H9 (cell line): ENCODE measurements around the gene PHLDA3. TPM values are rescaled to one million over a fixed set of nuclear protein-coding genes. Genes with fewer than 3 reads are reported as not detected.
"Not testable (repeated sequence)": the region's sequence is repeated elsewhere in the genome, so short reads cannot be mapped to it uniquely, and the experiment has no call there.

Experiments
- DNase-seq: peaks from one replicate; pipeline ENCODE4 v3.0.0-alpha.2; 2017
- H2AFZ ChIP-seq: one replicate; pipeline ENCODE4 v1.6.1; 2013; ENCODE audit warnings: mild to moderate bottlenecking, low read length, control low read depth, moderate library complexity
- H2AK5ac ChIP-seq: 2 replicates; pipeline ENCODE4 v1.6.1; 2013; ENCODE audit warnings: low read length, control low read depth, mixed read lengths; ENCODE audit not compliant: insufficient read length
- H2BK120ac ChIP-seq: one replicate; pipeline ENCODE4 v1.6.1; 2013; ENCODE audit warnings: low read depth, mild to moderate bottlenecking, low read length, control low read depth, inconsistent platforms; ENCODE audit not compliant: poor library complexity, severe bottlenecking
- H2BK12ac ChIP-seq: 2 replicates; pipeline ENCODE4 v1.6.1; 2013; ENCODE audit warnings: low read length, control low read depth, mixed read lengths, low read depth; ENCODE audit not compliant: insufficient read length
- H2BK15ac ChIP-seq: 2 replicates; pipeline ENCODE4 v1.6.1; 2013; ENCODE audit warnings: low read depth, low read length, control low read depth
- H2BK20ac ChIP-seq: one replicate; pipeline ENCODE4 v1.6.1; 2013; ENCODE audit warnings: low read depth, mild to moderate bottlenecking, low read length, control low read depth, inconsistent platforms; ENCODE audit not compliant: poor library complexity, severe bottlenecking
- H2BK5ac ChIP-seq: 2 replicates; pipeline ENCODE4 v1.6.1; 2013; ENCODE audit warnings: low read length, control low read depth, mixed read lengths; ENCODE audit not compliant: insufficient read length
- H3K14ac ChIP-seq: 2 replicates; pipeline ENCODE4 v1.6.1; 2013; ENCODE audit warnings: low read length, control low read depth; ENCODE audit not compliant: insufficient read depth
- H3K18ac ChIP-seq: 2 replicates; pipeline ENCODE4 v1.6.1; 2013; ENCODE audit warnings: low read depth, mild to moderate bottlenecking, mixed read lengths, low read length, control low read depth; ENCODE audit not compliant: insufficient read length
- H3K23ac ChIP-seq: 2 replicates; pipeline ENCODE4 v1.6.1; 2013; ENCODE audit warnings: low read length, control low read depth, mixed read lengths, low read depth; ENCODE audit not compliant: insufficient read length
- H3K23me2 ChIP-seq: 2 replicates; pipeline ENCODE4 v1.6.1; 2013; ENCODE audit warnings: low read depth, mild to moderate bottlenecking, mixed read lengths, low read length, control low read depth; ENCODE audit not compliant: insufficient read length, poor library complexity, severe bottlenecking
- H3K27ac ChIP-seq: 2 replicates; pipeline ENCODE4 v1.5.1; 2013; ENCODE audit warnings: low read length, control low read depth, mixed read lengths, low read depth; ENCODE audit not compliant: insufficient read length
- H3K27me3 ChIP-seq: 2 replicates; pipeline ENCODE4 v1.6.1; 2013; ENCODE audit warnings: low read length, control low read depth, inconsistent platforms; ENCODE audit not compliant: insufficient read depth
- H3K4ac ChIP-seq: 2 replicates; pipeline ENCODE4 v1.6.1; 2013; ENCODE audit warnings: low read depth, mild to moderate bottlenecking, control low read depth, inconsistent platforms, low read length, moderate library complexity
- H3K4me1 ChIP-seq: 2 replicates; pipeline ENCODE4 v1.6.1; 2013; ENCODE audit warnings: low read length, control low read depth, inconsistent platforms; ENCODE audit not compliant: insufficient read depth
- H3K4me2 ChIP-seq: 2 replicates; pipeline ENCODE4 v1.6.1; 2013; ENCODE audit warnings: low read length, control low read depth, mixed read lengths; ENCODE audit not compliant: insufficient read length, insufficient read depth
- H3K56ac ChIP-seq: 2 replicates; pipeline ENCODE4 v1.6.1; 2013; ENCODE audit warnings: low read depth, mild to moderate bottlenecking, mixed read lengths, low read length, control low read depth; ENCODE audit not compliant: insufficient read length
- H3K79me1 ChIP-seq: 2 replicates; pipeline ENCODE4 v1.6.1; 2013; ENCODE audit warnings: low read depth, mild to moderate bottlenecking, moderate library complexity, low read length, control low read depth, inconsistent platforms; ENCODE audit not compliant: insufficient read depth, poor library complexity, severe bottlenecking
- H3K79me2 ChIP-seq: 2 replicates; pipeline ENCODE4 v1.6.1; 2013; ENCODE audit warnings: low read length, control low read depth, inconsistent platforms; ENCODE audit not compliant: insufficient read depth
- H3K9ac ChIP-seq: 2 replicates; pipeline ENCODE4 v1.6.1; 2013; ENCODE audit warnings: low read length, control low read depth, mixed read lengths; ENCODE audit not compliant: insufficient read length; ENCODE audit errors: extremely low read depth
- H3K9me3 ChIP-seq: one replicate; pipeline ENCODE4 v1.6.1; 2013; ENCODE audit warnings: low read depth, low read length, inconsistent platforms; ENCODE audit not compliant: control insufficient read depth
- H3T11ph ChIP-seq: one replicate; pipeline ENCODE4 v1.6.1; 2013; ENCODE audit warnings: mild to moderate bottlenecking, low read length, control low read depth, inconsistent platforms
- H4K20me1 ChIP-seq: one replicate; pipeline ENCODE4 v1.6.1; 2013; ENCODE audit not compliant: control insufficient read depth, insufficient read length, insufficient read depth
- H4K5ac ChIP-seq: 2 replicates; pipeline ENCODE4 v1.6.1; 2013; ENCODE audit warnings: low read depth, mild to moderate bottlenecking, mixed read lengths, low read length, control low read depth; ENCODE audit not compliant: insufficient read length
- H4K8ac ChIP-seq: replicated peaks from 2 replicates; pipeline ENCODE4 v1.6.1; 2013; ENCODE audit warnings: low read length, control low read depth, mixed read lengths, low read depth; ENCODE audit not compliant: insufficient read length
- H4K91ac ChIP-seq: 2 replicates; pipeline ENCODE4 v1.6.1; 2013; ENCODE audit warnings: low read depth, mild to moderate bottlenecking, moderate library complexity, mixed read lengths, low read length, control low read depth; ENCODE audit not compliant: insufficient read length
- H3K27ac Mint-ChIP-seq, 3 experiments: 2 replicates in 2 of 3; 3 replicates in 1 of 3; pipeline ENCODE4 v1.8.0; 2020 to 2021; ENCODE audit warnings: mixed read lengths in 3 of 3, mild to moderate bottlenecking in 1 of 3, moderate library complexity in 1 of 3
- H3K27me3 Mint-ChIP-seq: 2 replicates; pipeline ENCODE4 v1.8.0; 2021; ENCODE audit warnings: low read depth, mild to moderate bottlenecking, moderate library complexity, mixed read lengths
- H3K36me3 Mint-ChIP-seq, 3 experiments: 2 replicates in 2 of 3; 3 replicates in 1 of 3; pipeline ENCODE4 v1.8.0; 2020 to 2021; ENCODE audit warnings: low read depth in 3 of 3, mixed read lengths in 3 of 3; ENCODE audit not compliant: insufficient read depth in 1 of 3
- H3K4me1 Mint-ChIP-seq, 2 experiments: 2 replicates each; pipeline ENCODE4 v1.8.0; 2020; ENCODE audit warnings: mixed read lengths in 2 of 2
- H3K4me3 Mint-ChIP-seq, 2 experiments: 2 replicates in 1 of 2; 3 replicates in 1 of 2; pipeline ENCODE4 v1.8.0; 2020 to 2021; ENCODE audit warnings: mild to moderate bottlenecking in 2 of 2, mixed read lengths in 2 of 2, moderate library complexity in 1 of 2
- H3K9me3 Mint-ChIP-seq, 2 experiments: 2 replicates in 1 of 2; 3 replicates in 1 of 2; pipeline ENCODE4 v1.8.0; 2020; ENCODE audit warnings: mild to moderate bottlenecking in 2 of 2, mixed read lengths in 2 of 2, moderate library complexity in 1 of 2
- WGBS: extraction: QIAGEN DNeasy Blood & Tissue Kit; methylation state at CpG from one replicate; pipeline ENCODE4 v1.1.7; 2013; ENCODE audit warnings: missing lambda C conversion rate, low lambda C conversion rate, mixed read lengths; ENCODE audit not compliant: insufficient read length; ENCODE audit errors: extremely low coverage; 5-methylcytosine and 5-hydroxymethylcytosine counted together
- total RNA-seq: library from RNA; stranded (reverse); gene quantifications from 2 replicates; pipeline ENCODE4 v1.2.1, GENCODE V29; 2021
- TF ChIP-seq, protein P1 (sequence below): fragments of 200-600 bp; sonication (generic); conservative IDR thresholded peaks from 3 replicates; pipeline ENCODE4 v1.8.0; 2021; ENCODE audit warnings: antibody characterized with exemption, mild to moderate bottlenecking

The PHLDA3 gene
- total RNA-seq, 1 experiment from 2014 or later = 53.9 TPM

DNA sequence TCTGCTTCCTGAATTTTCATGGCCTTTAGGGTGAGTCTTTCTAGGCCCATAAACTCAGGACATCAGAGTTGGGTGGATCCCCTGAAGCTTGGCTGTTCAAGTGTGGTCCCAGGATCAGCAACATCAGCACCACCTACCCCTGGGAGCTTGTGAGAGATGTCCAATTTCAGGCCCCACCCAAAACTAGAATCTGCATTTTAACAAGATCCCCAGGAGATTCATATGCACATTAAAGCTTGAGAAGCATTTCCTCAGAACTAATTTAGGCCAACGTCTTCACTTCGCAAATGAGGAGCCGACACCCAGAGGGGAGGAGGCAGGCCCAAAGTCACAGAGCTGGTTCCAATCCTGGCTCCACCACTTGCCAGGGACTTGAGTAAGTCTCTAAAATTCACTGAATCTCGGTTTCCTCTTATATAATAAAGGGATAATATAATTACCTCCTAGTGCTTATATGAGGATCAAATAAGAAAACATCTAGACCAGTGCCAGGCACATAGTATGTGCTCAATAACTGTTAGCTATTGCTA, 10.3 kb upstream of the PHLDA3 start:
- no peaks in the 10 kb centered on the region for H3K79me1 ChIP-seq
- no peak overlapping the region for H2AK5ac ChIP-seq
- H3K56ac ChIP-seq = no peak overlapping the region
- TF ChIP-seq, protein P1, sequence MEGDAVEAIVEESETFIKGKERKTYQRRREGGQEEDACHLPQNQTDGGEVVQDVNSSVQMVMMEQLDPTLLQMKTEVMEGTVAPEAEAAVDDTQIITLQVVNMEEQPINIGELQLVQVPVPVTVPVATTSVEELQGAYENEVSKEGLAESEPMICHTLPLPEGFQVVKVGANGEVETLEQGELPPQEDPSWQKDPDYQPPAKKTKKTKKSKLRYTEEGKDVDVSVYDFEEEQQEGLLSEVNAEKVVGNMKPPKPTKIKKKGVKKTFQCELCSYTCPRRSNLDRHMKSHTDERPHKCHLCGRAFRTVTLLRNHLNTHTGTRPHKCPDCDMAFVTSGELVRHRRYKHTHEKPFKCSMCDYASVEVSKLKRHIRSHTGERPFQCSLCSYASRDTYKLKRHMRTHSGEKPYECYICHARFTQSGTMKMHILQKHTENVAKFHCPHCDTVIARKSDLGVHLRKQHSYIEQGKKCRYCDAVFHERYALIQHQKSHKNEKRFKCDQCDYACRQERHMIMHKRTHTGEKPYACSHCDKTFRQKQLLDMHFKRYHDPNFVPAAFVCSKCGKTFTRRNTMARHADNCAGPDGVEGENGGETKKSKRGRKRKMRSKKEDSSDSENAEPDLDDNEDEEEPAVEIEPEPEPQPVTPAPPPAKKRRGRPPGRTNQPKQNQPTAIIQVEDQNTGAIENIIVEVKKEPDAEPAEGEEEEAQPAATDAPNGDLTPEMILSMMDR = no peak
- Mint-ChIP-seq H3K9me3 (no peaks in the 10 kb centered on the region; a peak in 2 of 5 replicates), H3K27ac (no peak overlapping the region), H3K36me3 (no peaks in the 10 kb centered on the region), H3K27me3 (peaks cover 26% of the 10 kb centered on the region), H3K4me3 (0 out of 5 replicates have a peak overlapping the region, but pooled peaks of 1 of the 2 experiments have one; percentile 83), H3K4me1 (peaks cover 28 to 33% of the 10 kb centered on the region in 2 experiments)
- H3K27me3 ChIP-seq = no peaks in the 10 kb centered on the region
- no peak overlapping the region for H3K4me2 ChIP-seq
- H2BK12ac ChIP-seq = no peak overlapping the region
- H2BK15ac ChIP-seq = no peak overlapping the region
- H2BK20ac ChIP-seq = no peak overlapping the region
- H3K4ac ChIP-seq = no peak overlapping the region
- H2BK5ac ChIP-seq = no peak overlapping the region
- H3K14ac ChIP-seq = no peak overlapping the region
- DNase-seq = no peak
- no peak overlapping the region for H4K5ac ChIP-seq
- no peak overlapping the region for H4K8ac ChIP-seq
- H3K9me3 ChIP-seq = no peaks in the 10 kb centered on the region
- H3K18ac ChIP-seq = no peak overlapping the region
- no peak overlapping the region for H3K9ac ChIP-seq
- no peak overlapping the region for H2AFZ ChIP-seq
- H3K23me2 ChIP-seq = peaks cover 16% of the 10 kb centered on the region
- no peak overlapping the region for H3K23ac ChIP-seq
- no peak overlapping the region for H3T11ph ChIP-seq
- H2BK120ac ChIP-seq = no peak overlapping the region
- H3K4me1 ChIP-seq = peaks cover 2% of the 10 kb centered on the region; the same call in 1 of the 2 replicates
- H4K91ac ChIP-seq = no peak overlapping the region
- H3K79me2 ChIP-seq = no peaks in the 10 kb centered on the region
- WGBS = no CpG with 5 or more reads among the region's 4 CpGs
- no peak overlapping the region for H3K27ac ChIP-seq
- H4K20me1 ChIP-seq = no peaks in the 10 kb centered on the region

DNA sequence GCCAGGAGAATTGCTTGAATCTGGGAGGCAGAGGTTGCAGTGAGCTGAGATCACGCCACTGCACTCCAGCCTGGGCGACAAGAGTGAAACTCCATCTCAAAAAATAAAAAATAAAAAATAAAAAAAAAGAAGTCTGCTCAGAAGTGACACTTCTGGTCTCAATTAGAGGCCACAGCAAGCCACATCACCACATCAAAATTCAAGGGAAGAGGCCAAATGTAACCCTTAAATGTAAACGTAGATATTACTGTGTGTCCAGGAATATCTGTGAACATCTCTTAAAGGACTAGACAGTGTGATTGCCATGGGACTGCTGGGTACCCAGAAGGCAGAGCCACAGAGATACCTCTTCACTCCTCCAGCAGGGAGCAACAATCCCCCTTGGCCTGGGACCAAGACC, 9.7 kb upstream of the PHLDA3 start:
- H3K18ac ChIP-seq, H3K27me3 ChIP-seq, H3K4me1 ChIP-seq, H2BK5ac ChIP-seq, H4K91ac ChIP-seq, H2BK20ac ChIP-seq, H4K20me1 ChIP-seq, H3T11ph ChIP-seq, H3K36me3 Mint-ChIP-seq, H3K14ac ChIP-seq, H3K9me3 ChIP-seq, H3K27ac ChIP-seq, H4K8ac ChIP-seq, H2BK120ac ChIP-seq, H3K79me2 ChIP-seq, H2BK15ac ChIP-seq, H3K27ac Mint-ChIP-seq, H3K4me3 Mint-ChIP-seq, DNase-seq, H2BK12ac ChIP-seq, H3K4me2 ChIP-seq, H3K23ac ChIP-seq, H4K5ac ChIP-seq, H3K56ac ChIP-seq, H3K9ac ChIP-seq, H2AK5ac ChIP-seq, H3K79me1 ChIP-seq, H3K9me3 Mint-ChIP-seq, H2AFZ ChIP-seq, H3K4ac ChIP-seq: not testable (repeated sequence)
- WGBS = no CpG with 5 or more reads among the region's 3 CpGs
- H3K23me2 ChIP-seq = peaks cover 16% of the 10 kb centered on the region
- peaks cover 28 to 33% of the 10 kb centered on the region in 2 experiments for H3K4me1 Mint-ChIP-seq
- peaks cover 30% of the 10 kb centered on the region for H3K27me3 Mint-ChIP-seq
